DND-41 (cell line): ENCODE results near the gene WWC1.

Experiments used
- CTCF ChIP-seq: IDR thresholded peaks from 2 replicates; pipeline ENCODE4 v1.5.1; 2012; ENCODE audit warnings: borderline replicate concordance, low read length, moderate library complexity, mild to moderate bottlenecking; ENCODE audit not compliant: poor library complexity, severe bottlenecking; ENCODE audit errors: extremely low read depth
- EZH2 ChIP-seq: IDR thresholded peaks from 3 replicates; pipeline ENCODE4 v1.6.1; 2012; ENCODE audit warnings: borderline replicate concordance, low read depth, mild to moderate bottlenecking, moderate library complexity, low read length, inconsistent platforms; ENCODE audit not compliant: severe bottlenecking

GRCh38 chr5:168474319-168474718, 182.9 kb downstream of the WWC1 start:
- TF ChIP-seq CTCF (no peak), EZH2 (no peak)
